ENCODE measurements around the gene CACNA2D4.

The CACNA2D4 gene

GRCh38 chr12:1869145-1869544 is 49.3 kb downstream of the CACNA2D4 start:
- DNase-seq = no peak

- no peak for DNase-seq
These were observed 53.1 kb downstream of the CACNA2D4 start for GRCh38 chr12:1865284-1865866.

GRCh38 chr12:1864867-1865266 is 53.6 kb downstream of the CACNA2D4 start:
- DNase-seq = no peak

GRCh38 chr12:1864456-1864855 is 54.0 kb downstream of the CACNA2D4 start:
- no peak for DNase-seq

- no peak for DNase-seq
These were observed 54.6 kb downstream of the CACNA2D4 start for GRCh38 chr12:1863823-1864222.

- DNase-seq = no peak
These were observed 55.5 kb downstream of the CACNA2D4 start for GRCh38 chr12:1862973-1863372.

GRCh38 chr12:1859643-1860042 is 58.8 kb downstream of the CACNA2D4 start:
- DNase-seq = no peak

GRCh38 chr12:1858456-1858855 is 60.0 kb downstream of the CACNA2D4 start:
- no peak for DNase-seq

- DNase-seq = no peak
These were observed 60.6 kb downstream of the CACNA2D4 start for GRCh38 chr12:1857821-1858220.

- DNase-seq = no peak
These were observed 61.4 kb downstream of the CACNA2D4 start for GRCh38 chr12:1857086-1857485.

GRCh38 chr12:1855241-1855640 is 63.2 kb downstream of the CACNA2D4 start:
- no peak for DNase-seq

GRCh38 chr12:1853716-1854115 is 64.7 kb downstream of the CACNA2D4 start:
- DNase-seq = no peak

GRCh38 chr12:1852076-1852475 is 66.4 kb downstream of the CACNA2D4 start:
- no peak for DNase-seq

GRCh38 chr12:1851151-1851701 is 67.2 kb downstream of the CACNA2D4 start:
- no peak for DNase-seq

GRCh38 chr12:1848745-1849144 is 69.7 kb downstream of the CACNA2D4 start:
- no peak for DNase-seq

- no peak for DNase-seq
These were observed 70.3 kb downstream of the CACNA2D4 start for GRCh38 chr12:1848146-1848545.

GRCh38 chr12:1847411-1847810 is 71.0 kb downstream of the CACNA2D4 start:
- no peak for DNase-seq

- DNase-seq = no peak
These were observed 71.7 kb downstream of the CACNA2D4 start for GRCh38 chr12:1846421-1847405.

GRCh38 chr12:1845886-1846285 is 72.6 kb downstream of the CACNA2D4 start:
- DNase-seq = no peak

GRCh38 chr12:1845427-1845826 is 73.0 kb downstream of the CACNA2D4 start:
- no peak for DNase-seq

- DNase-seq = no peak
These were observed 73.6 kb downstream of the CACNA2D4 start for GRCh38 chr12:1844661-1845409.

GRCh38 chr12:1844223-1844622 is 74.2 kb downstream of the CACNA2D4 start:
- DNase-seq = no peak

- peak; percentile 22 for DNase-seq
These were observed 74.8 kb downstream of the CACNA2D4 start for GRCh38 chr12:1843641-1844005.

All from activated CD4-positive, CD25-positive, alpha-beta regulatory T cell treated with anti-CD3 and anti-CD28 coated beads, Interleukin-2, amount 50 U/mL, for 72 hours (primary cell).